Anterior cingulate cortex (tissue), 58 donors: ENCODE results near the gene LRRC4C.
A peak's percentile ranks its signal among the peaks of the same experiment; 100 is the strongest.

Source experiments
- DNase-seq, 58 donors: peaks; one replicate each; lab custom pipeline; 2025; lab: John Stamatoyannopoulos, UW

LRRC4C gene

GRCh38 chr11:40280159-40281051 is 1179.0 kb downstream of the LRRC4C start:
- peak in 35 of 58 donors; percentile 16 to 78 (median 44) for DNase-seq

DNA sequence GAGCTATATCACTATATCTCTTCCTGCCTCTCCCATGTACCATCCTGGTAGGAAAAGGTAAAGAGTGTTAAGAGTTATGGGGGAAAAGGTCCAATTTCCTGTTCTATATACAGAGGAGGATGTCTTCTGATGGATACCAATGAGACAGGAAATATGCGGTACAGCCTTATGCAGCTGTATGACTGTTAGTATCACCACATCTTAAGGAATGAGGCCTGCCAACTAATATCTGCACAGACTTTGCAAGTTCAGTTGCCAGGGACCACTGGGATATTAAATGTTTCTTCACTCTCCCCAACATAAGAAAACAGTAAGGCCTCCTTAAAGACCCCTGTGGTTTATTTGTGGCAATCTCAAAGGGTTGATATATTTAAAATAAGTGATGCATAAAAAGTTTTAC is 1182.5 kb downstream of the LRRC4C start:
- no peak for DNase-seq

DNA sequence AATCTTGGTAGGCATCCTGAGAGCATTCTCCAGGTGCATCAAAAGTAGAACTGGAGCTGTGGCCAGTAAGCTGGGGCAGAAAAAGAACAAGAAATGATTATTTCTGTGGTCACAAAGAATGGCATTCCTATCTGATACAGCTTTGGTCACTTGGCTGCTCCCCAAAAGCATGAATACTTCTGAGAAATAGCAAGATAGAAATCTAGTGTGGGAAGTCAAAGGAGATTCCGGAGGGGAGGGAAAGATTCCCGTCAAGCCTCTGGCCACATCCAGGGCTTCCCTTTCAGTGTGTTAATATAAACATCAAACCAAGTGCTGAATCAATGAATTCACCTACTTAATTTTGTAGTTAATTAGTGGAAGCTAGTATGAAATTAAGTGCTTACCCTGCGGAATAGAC is 1185.4 kb downstream of the LRRC4C start:
- DNase-seq, result no peak

GRCh38 chr11:40273192-40273732 is 1186.2 kb downstream of the LRRC4C start:
- DNase-seq, result no peak

DNA sequence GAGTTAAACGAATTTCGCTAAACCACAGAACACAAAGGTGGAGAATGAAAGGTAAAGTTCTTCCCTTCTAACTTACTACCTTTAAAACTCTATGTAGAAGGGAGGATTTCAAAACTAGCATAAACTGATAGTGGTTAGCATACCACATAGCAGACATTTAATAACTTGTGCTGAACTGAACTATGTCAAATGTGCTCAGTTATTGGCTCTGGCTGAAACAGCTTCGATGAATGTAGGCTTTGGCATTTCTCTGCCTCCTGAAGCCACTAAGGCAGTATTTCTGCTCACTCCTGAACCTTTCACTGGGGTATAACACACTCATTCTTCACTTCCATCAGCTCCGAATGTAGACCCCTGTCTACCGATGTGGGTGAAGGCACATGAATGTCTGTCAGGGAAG is 1188.1 kb downstream of the LRRC4C start:
- no peak for DNase-seq

- no peak for DNase-seq
Measured at GRCh38 chr11:40269865-40270264, 1189.6 kb downstream of the LRRC4C start.

DNA sequence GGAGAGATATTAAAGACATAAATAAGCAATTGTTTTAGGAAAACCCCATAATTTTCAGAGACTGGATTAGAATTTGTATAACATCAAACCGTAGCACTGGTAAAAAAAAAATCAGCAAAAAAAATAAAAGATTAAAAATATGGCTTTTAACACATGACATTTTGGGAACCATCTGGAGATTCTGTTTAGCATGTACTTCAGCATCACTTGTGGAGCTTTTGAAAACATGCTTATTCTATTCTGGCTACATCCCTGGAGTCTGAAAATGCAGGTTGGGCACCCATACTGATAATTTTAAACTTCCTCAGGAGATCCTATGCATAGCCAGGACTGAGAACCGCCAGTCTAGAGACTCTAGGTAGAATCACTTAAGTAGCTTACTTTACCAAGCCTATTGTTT is 1190.9 kb downstream of the LRRC4C start:
- DNase-seq, result no peak

DNA sequence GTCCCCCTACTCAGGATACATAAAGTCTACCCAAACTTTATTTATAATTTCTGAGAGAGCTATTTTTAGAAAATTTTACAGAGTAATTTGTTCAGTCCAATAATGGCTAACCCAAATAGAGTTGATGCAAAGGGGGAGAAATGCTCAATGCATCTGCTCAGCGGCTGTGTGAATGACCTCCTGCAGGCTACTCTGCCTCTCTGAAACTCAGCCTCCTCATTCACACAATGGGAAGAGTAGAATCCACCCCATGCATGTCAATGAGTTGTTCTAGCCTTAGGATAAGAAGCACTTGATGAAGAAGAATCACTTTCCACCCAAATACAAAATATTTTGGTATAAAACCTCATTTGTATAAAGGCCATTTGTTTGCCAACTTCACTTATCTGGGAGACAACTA is 1204.0 kb downstream of the LRRC4C start:
- DNase-seq, result no peak

DNA sequence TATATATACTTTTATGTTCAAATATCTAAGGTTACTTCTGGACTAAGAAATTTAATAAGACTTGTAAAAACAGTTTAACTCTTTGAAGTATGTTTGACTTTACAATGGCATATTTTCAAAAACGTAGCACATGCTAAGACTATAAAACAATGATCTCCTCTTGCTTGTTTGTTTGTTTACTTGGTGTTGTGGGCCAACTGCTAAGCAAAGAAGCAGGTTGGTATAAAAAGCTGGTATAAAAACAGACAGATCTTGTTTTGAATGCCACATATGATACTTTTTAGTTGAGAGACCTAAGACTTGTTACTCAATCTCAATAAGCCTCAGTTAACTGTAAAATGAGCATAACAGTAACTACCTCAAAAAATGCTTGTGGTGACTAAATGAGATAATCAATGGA is 1206.3 kb downstream of the LRRC4C start:
- DNase-seq, result no peak

DNA sequence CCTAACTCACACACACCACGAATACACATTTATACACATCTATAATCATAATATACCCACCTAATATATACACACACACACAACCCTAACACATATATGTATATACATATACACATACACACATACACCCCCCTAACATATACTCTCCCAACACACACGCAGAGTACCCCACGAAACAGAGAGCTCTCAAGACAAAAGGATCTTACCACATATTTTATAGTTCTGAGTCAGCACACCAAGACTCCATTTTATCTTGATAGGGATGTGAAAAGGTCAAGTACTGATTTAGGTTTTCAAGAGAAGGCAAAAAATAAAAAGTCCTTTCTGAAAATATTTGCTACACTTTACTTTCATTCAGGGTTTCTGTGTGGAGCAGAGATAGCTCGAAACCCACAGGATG is 1207.2 kb downstream of the LRRC4C start:
- no peak for DNase-seq

- DNase-seq, result no peak
Measured at GRCh38 chr11:40246983-40247382, 1212.5 kb downstream of the LRRC4C start.

DNA sequence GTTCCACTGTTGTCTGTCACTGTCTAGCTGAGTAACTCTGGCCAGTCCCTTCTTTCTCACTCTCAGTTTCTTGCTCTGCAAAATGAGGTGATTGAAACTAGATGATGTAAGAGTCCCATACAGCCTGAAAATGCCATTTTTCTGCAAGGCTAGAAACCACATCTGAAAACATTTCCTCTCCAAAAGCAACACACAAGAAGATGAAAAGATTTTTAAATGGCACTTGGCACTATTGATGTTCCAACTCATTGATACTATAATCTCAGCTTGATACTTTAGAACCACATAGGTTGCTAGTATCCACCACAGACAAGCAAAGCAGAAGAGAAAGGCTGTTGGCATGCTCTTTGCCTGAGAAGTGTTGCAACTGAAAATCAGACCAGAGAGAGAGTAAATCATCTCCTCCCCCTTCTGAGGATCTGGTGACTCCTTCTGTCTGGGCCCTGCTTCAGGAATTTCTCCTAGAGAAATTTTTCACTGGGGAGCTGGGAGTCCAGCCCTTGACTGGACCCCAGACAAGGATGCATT is 1217.9 kb downstream of the LRRC4C start:
- no peak for DNase-seq

DNA sequence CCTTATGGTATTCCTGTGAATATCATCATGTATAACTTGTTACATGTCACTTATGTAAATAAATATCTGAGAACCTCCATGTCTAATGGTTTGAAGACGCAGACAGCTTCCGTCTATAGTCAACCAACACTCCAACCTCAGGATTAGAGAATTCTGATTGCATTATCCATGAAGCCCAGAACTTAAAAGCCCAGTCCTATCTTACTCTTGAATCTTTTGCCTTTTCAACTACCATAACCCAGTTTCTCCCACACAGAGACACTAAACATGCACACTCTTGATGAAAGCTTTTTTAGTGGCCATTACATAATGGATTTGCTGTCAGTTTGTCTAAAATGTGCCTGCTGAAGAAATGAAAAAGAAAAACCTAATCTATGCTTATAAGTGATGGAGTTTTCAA is 1219.2 kb downstream of the LRRC4C start:
- DNase-seq, result no peak

- DNase-seq, result no peak
Measured at GRCh38 chr11:40236526-40236925, 1222.9 kb downstream of the LRRC4C start.

DNA sequence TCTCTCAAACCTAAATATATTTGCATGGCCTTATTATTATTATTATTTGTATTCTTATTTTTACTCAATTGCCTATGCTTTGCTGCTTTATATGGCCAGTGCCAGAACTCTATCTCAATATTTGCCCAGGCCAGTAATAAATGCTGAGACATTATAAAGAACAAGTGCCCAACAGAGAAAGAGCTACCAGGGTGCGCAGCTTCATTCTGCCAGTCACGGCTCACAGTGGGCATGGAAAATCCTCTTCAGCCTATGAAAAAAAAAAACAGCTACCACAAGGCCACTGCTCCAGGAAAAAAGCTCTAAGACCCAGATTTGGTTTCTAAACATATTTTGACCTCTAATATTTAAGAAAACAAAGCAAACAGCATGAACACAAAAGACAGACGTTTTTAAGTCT is 1223.6 kb downstream of the LRRC4C start:
- DNase-seq, result peak in 2 of 58 donors; percentile 4

- DNase-seq, result no peak
Measured at GRCh38 chr11:40230821-40231220, 1228.6 kb downstream of the LRRC4C start.

GRCh38 chr11:40228662-40229061 is 1230.8 kb downstream of the LRRC4C start:
- no peak for DNase-seq

DNA sequence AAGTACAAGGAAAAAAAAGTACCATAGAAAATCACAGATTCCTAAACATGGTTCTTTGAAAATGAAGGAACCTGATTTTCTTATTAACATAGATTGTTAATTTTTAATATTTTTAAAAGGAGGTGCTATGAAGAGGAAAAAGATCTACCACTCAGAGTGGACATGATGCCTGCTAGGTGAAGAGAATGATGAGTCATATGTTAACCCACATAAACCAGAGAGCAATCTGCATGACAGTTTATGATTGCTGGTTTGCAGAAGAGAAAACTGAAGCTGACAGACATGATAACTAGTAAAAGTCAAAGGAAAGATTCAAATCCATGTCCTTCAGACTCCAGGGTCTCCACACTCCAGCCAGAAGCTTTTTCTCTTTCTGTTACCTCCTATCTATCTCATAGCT is 1231.7 kb downstream of the LRRC4C start:
- DNase-seq, result no peak

DNA sequence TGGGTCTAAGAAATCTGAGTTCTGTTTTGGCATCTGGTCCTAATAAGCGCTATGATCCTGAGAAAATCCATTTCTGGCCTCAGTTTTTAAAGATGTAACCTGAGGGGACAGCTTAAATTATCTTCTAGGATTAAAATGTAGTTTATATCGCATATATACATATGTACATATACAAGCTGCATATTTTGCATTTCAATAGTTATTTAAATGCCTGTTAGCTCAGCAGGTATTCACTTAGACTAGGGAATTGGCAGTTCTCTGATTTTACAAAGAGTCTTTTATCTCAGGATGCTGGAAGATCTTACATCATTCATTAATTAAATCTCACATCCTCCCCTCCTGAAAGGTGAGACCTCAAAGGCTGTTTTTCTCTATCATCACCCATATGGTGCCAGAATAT is 1232.8 kb downstream of the LRRC4C start:
- DNase-seq, result no peak

- DNase-seq, result no peak
Measured at GRCh38 chr11:40223596-40224330, 1235.7 kb downstream of the LRRC4C start.

DNA sequence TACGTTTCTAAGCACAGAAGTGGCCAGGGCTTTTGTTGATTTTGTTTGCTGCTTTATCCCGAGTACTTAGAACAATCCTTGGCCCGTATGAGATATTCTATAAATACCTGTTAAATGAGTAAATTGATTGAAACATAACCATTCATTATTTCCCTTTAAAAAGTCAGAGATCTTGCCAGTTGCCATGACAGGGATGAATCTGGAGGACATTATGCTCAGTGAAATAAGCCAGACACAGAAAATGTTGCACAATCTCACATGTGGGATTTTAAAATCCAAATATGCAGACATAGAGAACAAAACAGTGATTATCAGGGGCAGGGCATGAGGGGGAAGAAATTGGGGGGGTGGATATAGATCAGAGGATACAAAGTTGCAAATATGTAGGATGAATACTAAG is 1240.1 kb downstream of the LRRC4C start:
- DNase-seq, result no peak
